GM12891 (cell line): ENCODE data around the gene TMEM184B.

Experiments
- POLR2A ChIP-seq: IDR thresholded peaks from 2 replicates; pipeline ENCODE4 v1.6.1; 2011; ENCODE audit warnings: low read depth, low read length, control low read depth
- POLR2AphosphoS5 ChIP-seq: IDR thresholded peaks from 2 replicates; pipeline ENCODE4 v1.6.1; 2011; ENCODE audit warnings: low read depth, low read length, control low read depth
- SPI1 ChIP-seq: IDR thresholded peaks from 2 replicates; pipeline ENCODE4 v1.6.1; 2011; ENCODE audit warnings: low read depth, low read length, control low read depth
- TAF1 ChIP-seq: IDR thresholded peaks from 2 replicates; pipeline ENCODE4 v1.6.1; 2011; ENCODE audit warnings: low read depth, low read length, control low read depth

- TF ChIP-seq POLR2A = no peak
- TF ChIP-seq TAF1 = no peak
- TF ChIP-seq POLR2AphosphoS5 = no peak
- TF ChIP-seq SPI1 = no peak
Measured at GRCh38 chr22:38291201-38291777, 18.5 kb upstream of the TMEM184B start.
